T-helper 9 cell (primary cell): Measurements from ENCODE around the gene P2RY6.

ENCODE experiments used
- DNase-seq: peaks from one replicate; pipeline ENCODE4 v3.0.0-alpha.2; 2020

Gene P2RY6

GRCh38 chr11:73237471-73238290, 34.5 kb upstream of the P2RY6 start:
- no peak for DNase-seq

- no peak for DNase-seq
Observed at GRCh38 chr11:73239111-73239521, 33.0 kb upstream of the P2RY6 start.

- no peak for DNase-seq
Observed at GRCh38 chr11:73239571-73240189, 32.5 kb upstream of the P2RY6 start.

- DNase-seq = no peak
Observed at GRCh38 chr11:73240190-73240781, 31.9 kb upstream of the P2RY6 start.

GRCh38 chr11:73241300-73241699, 30.8 kb upstream of the P2RY6 start:
- DNase-seq = no peak

- DNase-seq = peak; percentile 44
Observed at GRCh38 chr11:73242251-73243092, 29.7 kb upstream of the P2RY6 start.

- DNase-seq = no peak
Observed at GRCh38 chr11:73243093-73243485, 29.0 kb upstream of the P2RY6 start.

GRCh38 chr11:73244589-73245240, 27.4 kb upstream of the P2RY6 start:
- DNase-seq = no peak

GRCh38 chr11:73245461-73245860, 26.7 kb upstream of the P2RY6 start:
- DNase-seq = no peak

GRCh38 chr11:73246303-73246702, 25.8 kb upstream of the P2RY6 start:
- DNase-seq = no peak

GRCh38 chr11:73248526-73249185, 23.5 kb upstream of the P2RY6 start:
- no peak for DNase-seq

GRCh38 chr11:73249304-73249703, 22.8 kb upstream of the P2RY6 start:
- no peak for DNase-seq

GRCh38 chr11:73249853-73250783, 22.0 kb upstream of the P2RY6 start:
- DNase-seq = no peak

- no peak for DNase-seq
Observed at GRCh38 chr11:73252577-73253191, 19.5 kb upstream of the P2RY6 start.

GRCh38 chr11:73257342-73258103, 14.6 kb upstream of the P2RY6 start:
- no peak for DNase-seq

GRCh38 chr11:73258104-73259035, 13.8 kb upstream of the P2RY6 start:
- DNase-seq = no peak

GRCh38 chr11:73259406-73260126, 12.6 kb upstream of the P2RY6 start:
- DNase-seq = no peak

GRCh38 chr11:73260127-73260457, 12.0 kb upstream of the P2RY6 start:
- DNase-seq = no peak
